Activated CD8-positive, alpha-beta memory T cell treated with anti-CD3 and anti-CD28 coated beads, Interleukin-2, amount 50 U/mL, for 4 hours (primary cell): ENCODE results near the gene SCLT1.

ENCODE experiments used
- DNase-seq: peaks from one replicate; pipeline ENCODE4 v3.0.0-alpha.2; 2020

Gene SCLT1

DNA sequence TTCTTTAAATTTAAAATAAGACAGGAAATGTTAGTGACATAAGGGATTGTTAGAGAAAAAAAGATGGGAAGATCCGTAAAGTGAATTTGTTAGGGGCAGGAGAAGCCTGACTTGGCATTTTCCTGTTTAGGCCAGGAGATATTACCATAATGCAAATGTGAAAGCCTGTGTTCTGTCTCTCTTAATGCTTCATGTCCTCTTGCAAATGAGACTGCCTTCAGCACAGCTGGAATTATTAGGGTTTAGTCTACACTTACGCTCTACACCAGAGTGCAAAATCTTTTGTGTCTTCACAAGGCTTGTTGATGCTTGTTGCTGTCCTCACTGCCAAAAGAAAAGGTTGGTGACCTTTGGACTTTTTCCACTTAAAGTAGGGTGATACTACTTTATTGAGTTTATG is 227.1 kb downstream of the SCLT1 start:
- no peak for DNase-seq

DNA sequence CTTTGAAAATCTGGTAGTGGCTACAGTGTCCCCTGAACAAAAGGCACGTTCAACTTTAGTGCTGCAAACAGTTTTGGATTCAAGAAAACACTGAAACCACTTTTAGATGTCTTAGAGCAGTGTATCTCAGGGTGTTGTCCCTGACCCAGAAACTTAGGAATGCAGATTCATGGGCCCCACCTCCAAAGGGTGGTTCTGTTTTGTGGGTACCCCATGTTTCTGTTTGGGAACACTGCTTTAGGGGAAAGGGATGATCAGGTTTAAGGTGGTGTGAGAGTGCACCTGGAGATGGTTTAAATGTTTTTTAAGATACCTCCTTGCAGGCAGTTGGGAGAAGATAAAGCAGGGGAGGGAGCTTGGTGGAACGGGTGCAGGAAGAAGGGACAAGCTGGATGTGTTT is 228.2 kb downstream of the SCLT1 start:
- DNase-seq: no peak

DNA sequence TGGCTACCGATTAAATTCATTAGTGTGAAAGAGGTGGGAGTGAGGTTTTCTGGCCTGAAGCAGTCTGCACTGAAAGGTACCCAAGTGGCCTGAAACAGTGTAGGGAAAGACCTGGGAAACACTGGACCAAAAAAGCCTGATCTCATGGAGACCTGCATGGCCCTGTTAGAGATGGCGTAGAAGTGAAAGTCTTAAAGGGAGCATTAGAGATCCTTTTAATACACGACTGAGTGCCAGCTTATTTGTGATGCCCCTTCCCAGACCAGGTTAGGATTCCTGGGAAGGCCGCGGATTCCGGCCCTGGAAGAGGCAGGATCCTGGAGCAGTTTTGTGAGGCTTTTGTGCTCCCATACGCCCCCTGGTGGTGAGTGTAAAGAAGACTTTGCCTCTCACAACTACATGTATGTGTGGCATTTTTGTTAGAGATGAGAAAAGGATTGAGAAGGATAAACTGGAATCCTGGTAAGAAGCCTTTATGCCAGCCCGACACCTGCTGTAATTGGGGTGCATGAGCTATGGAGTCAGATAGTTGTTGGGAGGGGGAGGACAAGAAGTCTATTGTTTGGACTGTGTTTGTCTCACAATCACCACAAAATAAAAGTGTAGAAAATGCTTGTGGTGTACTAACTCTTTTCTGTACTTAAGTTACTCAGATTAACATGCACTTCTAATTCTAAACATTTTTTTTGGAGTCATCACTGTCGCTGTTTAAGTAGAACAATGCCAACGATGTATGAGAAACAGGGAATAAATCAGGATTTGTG is 229.8 kb downstream of the SCLT1 start:
- DNase-seq: peak; percentile 69

GRCh38 chr4:128862608-128863311 is 230.6 kb downstream of the SCLT1 start:
- DNase-seq: peak; percentile 39

- no peak for DNase-seq
These were observed 231.4 kb downstream of the SCLT1 start for GRCh38 chr4:128861856-128862518.

DNA sequence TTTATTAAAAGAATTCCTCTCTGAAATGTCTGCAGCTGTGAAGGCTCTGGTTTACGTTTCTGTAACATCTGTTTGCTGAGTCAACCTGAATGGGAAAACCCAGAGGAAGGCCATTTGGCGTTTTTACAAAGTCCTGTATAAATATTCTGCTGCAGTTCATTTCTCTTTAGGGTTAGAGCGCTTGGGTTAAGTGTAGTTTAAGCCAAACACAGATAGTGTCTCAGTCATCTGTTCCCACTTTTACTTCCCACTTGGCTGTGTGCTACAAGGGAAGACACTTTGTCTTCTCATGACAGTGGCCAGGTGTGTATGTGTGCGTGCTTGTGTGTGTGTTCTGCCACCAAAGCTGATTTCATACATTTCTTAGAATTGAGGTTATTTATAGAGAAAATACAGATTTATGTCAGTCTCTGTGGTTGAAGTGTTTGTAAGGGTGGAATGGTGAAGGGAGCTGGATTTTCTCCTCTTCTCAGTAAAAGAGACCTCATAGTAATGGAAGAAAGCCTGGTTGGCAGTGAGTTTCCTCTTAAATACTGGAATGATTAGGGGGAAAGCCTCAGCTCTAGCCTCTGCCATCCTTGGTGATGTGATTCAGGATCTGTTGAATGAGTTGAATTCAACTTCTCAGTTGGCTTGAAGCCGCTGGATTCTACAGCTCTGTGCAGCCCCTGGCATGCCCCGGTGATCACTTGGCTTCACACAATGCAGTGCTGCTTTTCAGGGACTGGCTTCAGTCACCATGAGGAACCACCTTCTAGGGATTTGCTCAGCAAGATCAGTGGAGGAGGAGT is 233.3 kb downstream of the SCLT1 start:
- no peak for DNase-seq

DNA sequence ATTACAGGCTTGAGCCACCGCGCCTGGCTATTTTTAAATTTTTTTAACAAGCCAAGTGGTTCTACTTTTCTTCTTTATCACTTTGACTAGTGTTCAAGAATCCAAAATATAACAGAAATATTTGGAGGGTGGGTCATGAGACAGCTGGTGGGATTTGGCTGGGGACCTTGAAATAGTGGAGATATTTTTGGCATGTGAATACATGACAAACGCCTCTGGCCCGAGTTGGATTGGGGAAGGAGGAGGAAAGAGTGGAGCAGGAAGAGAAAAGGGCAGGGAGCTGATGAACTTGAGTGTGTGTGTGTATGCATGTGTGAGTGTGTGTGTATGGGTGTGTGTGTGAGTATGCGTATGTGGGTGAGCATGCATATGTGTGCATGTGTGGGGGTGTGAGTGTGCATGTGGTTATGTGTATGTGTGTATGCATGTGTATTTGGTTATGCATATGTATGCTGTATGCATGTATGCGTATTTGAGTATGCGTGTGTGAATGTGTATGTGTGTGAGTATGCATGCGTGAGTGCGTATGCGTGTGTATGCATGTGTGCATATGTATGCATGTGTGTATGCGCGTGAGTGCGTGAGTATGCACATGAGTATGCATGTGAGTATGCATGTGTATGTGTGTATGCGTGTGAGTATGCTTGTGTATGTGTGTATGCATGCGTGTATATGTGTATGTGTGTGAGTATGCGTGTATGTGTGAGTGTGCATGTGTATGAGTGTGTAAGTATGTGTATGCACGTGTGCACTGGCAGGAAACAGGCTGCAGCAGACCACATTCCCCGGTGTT is 234.3 kb downstream of the SCLT1 start:
- no peak for DNase-seq

DNA sequence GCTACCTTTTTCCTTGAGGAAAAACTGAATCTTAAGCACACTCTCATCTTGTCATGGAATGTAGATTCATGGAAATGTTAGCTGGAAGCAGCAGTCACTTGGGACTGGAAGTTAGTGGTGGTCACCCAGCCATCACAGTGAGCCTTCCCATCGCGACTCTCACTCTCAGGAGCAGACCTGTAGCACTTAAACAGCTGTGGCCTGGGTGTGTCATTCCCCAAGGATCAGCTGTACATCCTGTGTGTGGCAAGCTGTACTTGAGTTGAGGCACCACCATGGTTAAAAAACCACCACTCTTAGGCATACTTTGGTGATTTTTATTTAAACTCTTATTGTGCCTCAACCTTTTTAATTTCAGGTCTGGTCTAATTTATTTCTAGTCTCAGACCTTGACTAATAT is 237.1 kb downstream of the SCLT1 start:
- DNase-seq: no peak

DNA sequence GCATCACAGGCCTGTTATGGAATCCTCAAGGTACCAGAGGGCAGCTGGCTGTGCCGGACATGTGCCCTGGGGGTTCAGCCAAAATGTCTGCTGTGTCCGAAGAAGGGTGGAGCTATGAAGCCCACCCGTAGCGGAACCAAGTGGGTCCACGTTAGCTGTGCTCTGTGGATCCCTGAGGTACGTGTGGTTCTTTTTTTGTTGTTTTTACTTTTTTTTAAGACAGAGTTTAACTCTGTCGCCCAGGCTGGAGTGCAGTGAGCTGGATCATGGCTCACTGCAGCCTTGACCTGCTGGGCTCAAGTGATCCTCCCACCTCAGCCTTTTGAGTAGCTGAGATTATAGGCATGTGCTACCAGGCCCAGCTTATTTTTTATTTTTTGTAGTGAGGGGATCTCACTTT is 237.7 kb downstream of the SCLT1 start:
- DNase-seq: no peak

- DNase-seq: no peak
These were observed 238.9 kb downstream of the SCLT1 start for GRCh38 chr4:128854433-128854832.

GRCh38 chr4:128853741-128854140 is 239.6 kb downstream of the SCLT1 start:
- no peak for DNase-seq

DNA sequence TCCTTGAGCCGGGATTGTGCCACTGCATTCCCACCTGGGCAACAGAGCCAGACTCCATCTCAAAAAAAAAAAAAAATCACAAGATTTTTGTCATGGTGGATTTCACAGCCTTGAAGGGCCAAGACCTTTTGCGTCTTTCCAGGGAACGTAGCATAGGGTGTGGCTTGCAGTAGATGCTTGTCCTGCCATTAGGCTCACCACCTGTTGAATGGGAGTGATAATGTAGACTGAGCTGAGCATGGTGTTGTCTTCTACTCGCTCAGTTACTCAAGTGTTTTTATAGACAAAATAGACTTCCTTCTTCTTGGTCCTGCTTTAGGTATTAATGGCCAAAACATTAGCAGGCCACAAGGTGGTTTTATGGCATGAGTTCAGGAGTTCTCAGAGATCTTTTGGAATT is 243.1 kb downstream of the SCLT1 start:
- no peak for DNase-seq

GRCh38 chr4:128848461-128848860 is 244.9 kb downstream of the SCLT1 start:
- no peak for DNase-seq

GRCh38 chr4:128847082-128847724 is 246.1 kb downstream of the SCLT1 start:
- DNase-seq: no peak

DNA sequence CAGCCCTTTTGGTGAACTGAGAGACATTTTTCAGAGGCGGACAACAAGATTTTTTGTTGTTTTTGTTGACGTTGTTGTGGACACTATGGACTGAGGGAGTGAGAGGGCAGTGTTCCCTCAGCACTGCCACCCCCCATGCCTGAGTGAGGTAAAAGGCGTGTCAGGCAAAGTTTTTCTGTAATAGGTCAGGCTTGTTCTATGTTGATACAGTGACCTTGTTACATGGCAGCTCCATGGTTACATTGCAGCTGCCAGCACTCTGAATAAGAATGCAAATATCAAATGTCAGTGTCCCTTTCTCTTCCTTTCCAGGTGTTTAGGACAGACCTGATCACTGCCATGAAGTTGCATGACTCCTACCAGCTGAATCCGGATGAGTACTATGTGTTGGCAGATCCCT is 247.3 kb downstream of the SCLT1 start:
- no peak for DNase-seq

DNA sequence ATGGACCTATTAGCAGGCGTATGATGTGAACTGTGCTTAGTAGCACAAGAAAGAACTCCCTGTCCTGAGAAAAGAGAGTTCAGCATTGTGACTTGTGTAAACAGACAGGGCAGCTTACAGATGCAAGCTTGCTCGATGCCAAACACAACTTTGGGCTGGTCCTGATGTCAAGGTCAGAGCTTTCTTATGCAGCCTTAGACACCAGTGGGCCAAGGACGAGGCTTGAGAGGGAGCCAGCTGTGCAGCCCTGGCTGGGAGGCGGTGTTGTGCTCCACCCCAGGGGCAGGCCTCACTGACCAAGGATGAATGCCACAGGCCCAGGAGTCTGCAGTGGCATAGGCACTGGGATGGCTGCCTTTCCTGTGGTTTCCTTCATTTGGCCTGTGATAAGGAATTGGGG is 248.4 kb downstream of the SCLT1 start:
- no peak for DNase-seq

DNA sequence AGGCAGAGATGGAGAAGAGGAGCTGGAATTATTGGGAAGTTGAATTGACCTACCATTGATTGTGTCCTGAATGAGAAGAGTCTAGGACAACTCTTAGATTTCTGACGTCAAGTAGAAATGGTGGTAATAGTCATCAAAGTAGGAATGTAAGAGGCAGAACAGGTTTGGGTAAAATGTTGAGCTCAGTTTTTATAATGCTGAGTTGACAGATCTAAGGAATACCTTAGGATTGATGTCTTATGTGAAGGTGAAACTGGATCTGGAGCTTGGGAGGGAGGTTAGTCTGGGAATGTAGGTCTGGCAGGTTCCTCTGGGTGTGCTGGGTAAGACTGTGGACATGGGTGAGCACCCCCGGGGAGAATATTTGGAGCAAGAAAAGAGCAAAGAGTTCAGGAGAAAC is 251.9 kb downstream of the SCLT1 start:
- no peak for DNase-seq

- no peak for DNase-seq
These were observed 252.5 kb downstream of the SCLT1 start for GRCh38 chr4:128840711-128841318.

GRCh38 chr4:128837679-128838078 is 255.7 kb downstream of the SCLT1 start:
- DNase-seq: no peak

DNA sequence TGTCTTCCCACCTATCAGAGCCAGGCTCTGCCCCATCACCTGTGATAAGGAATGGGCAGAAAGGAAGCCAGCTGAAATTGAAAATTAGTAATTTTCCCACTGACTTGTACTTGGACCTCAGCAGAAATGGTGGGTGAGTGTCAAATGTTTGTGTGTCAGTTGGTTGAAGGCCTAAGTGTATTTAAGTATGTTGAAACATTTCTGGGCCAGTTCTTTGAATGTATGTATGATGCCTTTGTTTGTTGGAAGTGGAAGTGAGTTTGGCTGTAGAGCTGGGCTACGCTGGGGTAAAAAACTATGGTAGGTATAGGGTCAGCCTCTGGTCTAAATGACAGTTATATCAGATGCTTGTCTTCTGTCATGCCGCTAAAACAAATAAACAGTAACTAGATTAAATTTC is 256.1 kb downstream of the SCLT1 start:
- DNase-seq: no peak

- DNase-seq: no peak
These were observed 257.7 kb downstream of the SCLT1 start for GRCh38 chr4:128835498-128836222.
